Tongue (tissue), 2 donors: Measurements from ENCODE around the gene DPYSL4. TPM values are rescaled to one million over a fixed set of nuclear protein-coding genes. Genes with fewer than 3 reads are reported as not detected.
"Not testable (repeated sequence)": the region's sequence is repeated elsewhere in the genome, so short reads cannot be mapped to it uniquely, and the experiment has no call there.

ENCODE experiments used
- DNase-seq: peaks from one replicate; pipeline ENCODE4 v3.0.0-alpha.2; 2015
- total RNA-seq: library from RNA; depleted of rRNA; stranded (reverse); fragments of >200 nt; gene quantifications from one replicate; pipeline ENCODE4 v1.2.3, GENCODE V29; 2014

Gene DPYSL4
- total RNA-seq, 1 donor from 2014 or later: 2.2 TPM

DNA sequence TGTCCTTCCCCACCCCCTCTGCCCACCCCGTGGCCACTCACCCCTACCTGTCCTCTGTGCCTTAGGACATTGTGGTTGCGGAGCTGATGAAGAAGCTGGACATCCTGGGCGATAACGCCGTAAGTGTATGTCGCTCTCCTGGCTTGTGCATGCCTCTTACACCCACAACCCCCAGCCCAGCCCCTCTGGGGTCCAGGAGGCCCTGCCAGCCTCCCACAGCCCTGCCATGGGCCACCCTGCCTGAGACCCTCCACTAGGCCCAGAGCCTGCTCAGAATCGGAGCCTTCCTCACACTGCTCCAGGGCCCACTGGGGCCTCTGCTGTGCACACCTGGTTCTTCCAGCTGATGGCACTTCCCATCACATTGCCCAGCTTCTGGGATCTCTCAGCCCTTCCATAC is 36.8 kb upstream of the DPYSL4 start:
- no peak for DNase-seq

DNA sequence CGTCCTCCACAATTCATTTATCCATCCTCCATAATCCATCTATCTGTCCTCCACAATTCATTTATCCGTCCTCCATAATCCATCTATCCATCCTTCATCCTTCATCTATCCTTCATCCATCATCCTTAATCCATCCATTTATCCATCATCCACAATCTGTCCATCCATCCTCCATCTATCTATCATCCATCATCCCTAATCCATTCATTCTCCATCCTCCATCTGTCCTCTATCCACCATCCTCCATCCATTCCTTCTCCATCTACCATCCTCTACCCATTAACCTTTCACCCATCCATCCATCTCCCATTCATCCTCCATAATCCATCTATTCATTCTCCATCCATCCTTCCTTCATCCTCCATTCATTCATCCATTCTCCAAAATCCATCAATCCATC is 36.0 kb upstream of the DPYSL4 start:
- DNase-seq: no peak

DNA sequence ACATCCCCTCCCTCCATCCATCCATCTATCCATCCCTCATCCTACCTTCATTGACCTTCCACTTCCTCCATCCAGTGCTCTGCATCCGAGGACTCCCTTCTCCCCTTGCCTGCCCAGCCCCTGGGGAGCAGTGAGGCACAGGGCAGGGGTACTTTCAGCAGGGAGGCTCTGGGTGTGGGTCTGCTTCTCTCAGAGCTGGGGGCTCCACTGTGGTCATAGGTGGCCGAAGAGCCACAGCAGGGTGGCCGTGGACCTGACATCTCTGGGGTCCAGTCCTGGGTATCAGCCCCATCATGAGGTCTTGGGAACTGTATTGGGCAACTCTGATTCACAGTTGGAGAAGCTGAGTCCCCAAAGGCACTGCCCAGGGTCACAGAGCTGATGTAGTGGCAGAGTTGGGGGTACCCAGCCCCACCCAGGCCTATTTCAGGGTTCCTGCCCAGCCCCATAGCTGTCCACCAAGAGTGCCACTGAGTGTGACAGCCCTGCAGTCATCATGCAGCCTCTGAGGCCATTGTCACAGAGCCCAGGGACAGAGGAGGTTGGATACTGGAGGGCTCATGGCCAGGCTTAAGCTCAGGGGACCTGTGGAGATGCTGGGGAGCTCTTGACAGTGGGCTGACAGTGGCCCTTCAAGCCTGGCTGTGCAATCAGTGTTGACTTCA is 35.3 kb upstream of the DPYSL4 start:
- no peak for DNase-seq

DNA sequence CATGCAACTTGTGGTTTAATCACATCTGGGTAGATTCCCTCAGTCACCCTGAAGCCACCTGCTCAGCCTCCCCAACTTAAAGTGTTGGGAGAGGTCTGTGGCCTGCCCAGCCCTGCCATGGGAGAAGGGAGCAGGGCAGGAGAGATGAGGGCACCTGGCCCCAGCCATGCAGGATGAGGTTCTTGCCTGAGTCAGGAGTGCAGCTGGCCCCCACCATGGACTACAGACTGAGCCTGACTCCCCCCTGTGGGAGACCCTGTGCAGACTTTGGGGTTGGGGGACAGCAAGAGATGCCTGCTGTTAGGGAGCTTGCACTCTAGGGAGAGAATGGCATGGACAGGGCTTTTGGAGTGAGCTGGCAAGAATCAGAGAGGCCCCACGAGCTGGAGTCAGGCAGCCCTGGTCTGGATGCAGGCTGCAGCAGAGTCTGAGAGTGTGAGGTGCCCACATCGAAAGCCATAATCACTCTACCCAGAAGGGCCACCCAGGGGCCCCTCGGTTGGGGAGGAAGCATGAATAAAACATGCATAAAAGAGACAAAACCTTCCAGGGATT is 34.7 kb upstream of the DPYSL4 start:
- no peak for DNase-seq

DNA sequence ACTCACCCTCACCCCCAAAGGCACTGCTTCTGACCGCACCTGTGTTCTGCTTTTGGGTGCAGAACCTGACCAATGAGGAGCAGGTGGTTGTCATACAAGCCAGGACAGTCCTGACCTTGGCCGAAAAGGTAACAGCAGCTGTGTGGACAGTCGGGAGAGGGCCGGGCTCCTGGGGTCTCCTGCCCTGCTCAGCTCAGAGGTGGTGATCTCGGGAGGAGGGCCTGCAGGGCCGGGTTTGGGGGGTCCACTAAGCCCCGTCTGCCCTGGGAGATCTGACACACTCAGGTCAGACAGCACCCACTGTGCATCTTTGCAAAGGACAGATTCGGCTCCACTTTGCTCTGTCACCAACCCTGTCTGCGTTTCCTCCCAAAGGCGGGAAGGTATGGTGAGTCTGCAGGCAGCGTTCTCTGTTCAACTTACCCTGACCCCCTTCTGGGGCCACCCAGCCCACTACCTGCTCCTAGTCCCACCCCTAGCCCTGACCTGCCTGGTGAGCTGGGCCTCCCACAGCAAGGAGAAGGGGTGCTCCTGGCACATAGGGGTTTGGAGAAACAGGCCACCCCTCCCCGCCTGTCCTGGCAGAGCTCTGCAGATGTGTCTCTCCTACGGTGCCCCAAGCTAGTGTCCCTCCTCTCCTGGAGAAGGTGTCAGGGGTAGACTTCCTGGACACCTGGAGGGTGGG is 33.7 kb upstream of the DPYSL4 start:
- no peak for DNase-seq

DNA sequence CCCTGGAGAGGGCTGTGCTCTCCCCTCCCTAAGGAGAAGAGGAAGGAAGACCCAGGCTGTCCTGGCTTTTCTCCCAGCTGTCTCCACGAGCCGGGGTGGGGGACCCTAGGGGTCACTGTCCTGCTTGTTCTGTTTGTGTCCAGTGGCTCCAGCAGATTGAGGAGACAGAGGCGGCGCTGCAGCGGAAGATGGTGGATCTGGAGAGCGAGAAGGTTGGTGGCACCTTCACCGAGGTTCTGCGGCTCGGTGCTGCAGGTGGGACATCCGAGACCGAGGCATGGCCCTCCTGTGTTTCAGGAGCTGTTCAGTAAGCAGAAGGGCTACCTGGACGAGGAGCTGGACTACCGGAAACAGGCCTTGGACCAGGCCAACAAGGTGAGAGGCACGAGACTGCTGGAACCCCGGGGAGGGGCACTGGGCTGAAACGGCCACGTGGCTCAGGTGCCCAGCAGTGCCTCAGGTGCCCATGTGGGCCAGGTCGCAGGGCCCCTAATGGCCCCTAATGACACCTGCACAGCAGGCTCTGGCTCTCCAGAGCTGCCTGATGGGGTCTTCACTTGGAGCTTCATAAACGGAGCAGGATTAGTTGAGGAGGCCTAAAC is 33.0 kb upstream of the DPYSL4 start:
- no peak for DNase-seq

DNA sequence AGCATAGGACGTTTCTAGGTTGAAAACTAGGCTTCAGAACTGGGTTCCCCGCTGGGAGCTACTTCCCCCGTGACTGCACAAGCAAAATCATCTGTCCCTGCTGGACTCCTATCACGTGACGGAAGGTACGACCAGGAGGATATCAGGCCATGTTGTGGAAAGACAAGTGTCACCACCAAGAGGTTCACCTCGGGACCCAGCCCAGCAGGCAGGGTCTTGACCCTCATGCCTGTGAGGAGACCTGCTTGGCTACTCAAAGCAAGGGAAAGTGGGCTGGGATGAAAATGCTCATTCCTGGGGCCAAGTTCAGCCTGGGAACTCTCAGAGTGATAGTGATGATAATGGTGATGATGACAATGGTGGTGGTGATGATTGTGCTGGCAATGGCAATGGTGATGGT is 32.3 kb upstream of the DPYSL4 start:
- DNase-seq: no peak

DNA sequence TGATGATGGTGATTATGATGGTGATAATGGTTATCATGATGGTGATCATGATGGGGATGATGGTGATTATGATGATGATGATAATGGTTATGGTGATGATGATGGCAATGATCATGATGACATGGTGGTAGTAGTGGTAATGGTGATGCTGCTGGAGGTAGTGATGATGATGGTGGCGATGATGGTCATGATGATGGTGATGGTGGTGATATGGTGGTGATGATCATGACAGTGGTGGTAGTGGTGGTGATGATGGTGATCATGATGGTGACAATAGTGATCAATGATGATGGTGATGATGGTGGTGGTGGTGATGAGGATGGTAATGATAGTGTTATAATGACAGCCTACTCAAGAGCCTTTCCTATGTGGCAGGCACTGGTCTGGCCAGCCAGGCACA is 31.8 kb upstream of the DPYSL4 start:
- no peak for DNase-seq

DNA sequence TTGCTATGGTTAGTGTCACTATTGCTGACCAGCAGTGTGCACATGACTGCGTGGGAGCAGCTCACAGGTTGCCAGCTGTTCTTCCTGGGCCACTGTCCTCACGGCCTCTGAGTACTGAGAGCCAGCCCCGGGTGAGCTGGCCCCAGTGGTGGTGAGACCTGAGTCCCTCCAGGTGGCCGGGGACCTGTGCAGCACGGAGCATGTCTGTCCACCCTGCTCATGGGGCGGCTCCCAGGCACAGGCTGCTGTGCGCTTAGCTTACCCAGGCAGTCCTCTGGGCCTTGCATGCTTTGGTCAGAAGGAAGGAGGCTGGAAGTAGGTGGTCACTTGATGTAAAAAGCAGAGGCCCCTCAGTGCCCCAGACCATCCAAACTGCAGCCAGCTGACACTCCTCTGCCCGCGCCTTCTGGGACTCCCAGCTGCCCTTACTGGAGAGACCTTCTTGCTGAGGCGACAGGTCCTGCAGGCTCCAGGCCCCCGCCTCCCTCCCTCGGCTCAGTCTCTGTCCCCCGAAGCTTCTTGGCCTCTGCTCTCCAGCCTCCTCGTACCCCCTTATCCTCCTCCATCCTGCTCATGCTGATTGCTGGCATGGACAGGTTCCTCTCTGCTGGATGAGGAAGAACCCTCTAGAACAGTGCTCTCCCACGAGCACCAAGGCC is 30.9 kb upstream of the DPYSL4 start:
- DNase-seq: no peak

DNA sequence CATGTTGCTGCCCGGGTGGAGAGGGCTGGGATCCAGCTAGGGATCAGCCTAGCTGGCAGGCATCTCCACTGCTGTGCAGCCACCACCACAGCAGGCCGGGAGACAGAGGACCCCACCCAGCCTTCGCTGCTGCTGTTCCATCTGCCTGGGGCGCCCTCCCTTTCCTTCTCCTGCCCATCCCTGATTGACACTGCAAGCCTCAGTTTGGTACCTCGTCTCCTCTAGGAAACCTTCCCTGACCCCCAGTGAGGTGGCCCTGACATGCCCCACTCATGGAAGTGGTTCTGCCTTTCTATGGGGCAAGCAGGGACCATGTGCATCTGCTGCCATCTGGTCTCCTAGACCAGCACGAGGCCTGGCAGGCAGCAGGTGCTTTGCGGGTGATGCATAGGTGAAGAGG is 30.4 kb upstream of the DPYSL4 start:
- DNase-seq: no peak

DNA sequence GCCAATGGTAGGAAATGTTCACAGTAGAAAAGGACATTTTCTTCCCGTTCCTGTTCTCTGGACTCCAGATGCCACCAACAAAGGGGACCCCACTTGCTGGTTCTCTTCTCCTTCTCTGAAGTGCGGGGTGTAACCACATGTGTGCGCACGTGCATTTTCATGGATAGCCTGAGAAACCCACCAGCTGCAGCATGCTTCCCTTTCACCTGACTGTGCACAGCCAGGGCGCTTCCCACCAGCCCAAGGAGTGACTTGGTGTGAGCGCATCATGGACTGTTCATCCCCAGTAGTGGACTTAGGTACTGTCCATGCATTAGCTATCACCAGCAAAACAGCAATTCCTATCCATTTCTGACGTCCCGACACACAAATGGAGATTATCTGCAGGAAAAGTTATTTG is 29.6 kb upstream of the DPYSL4 start:
- no peak for DNase-seq

DNA sequence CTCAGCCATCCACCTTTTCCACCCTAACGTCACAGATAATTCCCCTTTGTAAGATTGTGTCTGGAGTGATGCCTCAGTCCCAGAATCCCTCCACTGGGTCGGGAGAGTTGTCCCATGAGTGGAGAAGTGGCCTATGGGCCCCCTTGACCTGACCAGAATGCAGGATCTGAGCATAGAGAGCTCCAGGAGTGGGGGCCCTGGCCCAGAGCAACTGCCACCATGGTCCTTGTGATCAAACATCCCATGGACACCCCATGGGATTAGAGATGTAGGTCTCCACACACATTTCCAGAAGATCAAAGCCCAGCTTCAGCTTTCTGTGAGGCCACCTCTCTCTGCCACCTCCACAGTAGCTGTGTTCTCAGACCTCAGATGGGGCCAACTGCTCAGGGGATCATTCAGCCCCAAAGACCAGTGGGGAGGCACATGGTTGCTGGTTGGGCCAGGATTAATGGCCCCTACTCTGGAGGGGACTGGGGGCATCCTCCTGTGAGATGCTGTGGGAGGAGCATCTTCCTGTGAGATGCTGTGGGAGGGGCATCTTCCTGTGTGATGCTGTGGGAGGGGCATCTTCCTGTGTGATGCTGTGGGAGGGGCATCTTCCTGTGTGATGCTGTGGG is 28.5 kb upstream of the DPYSL4 start:
- DNase-seq: no peak

DNA sequence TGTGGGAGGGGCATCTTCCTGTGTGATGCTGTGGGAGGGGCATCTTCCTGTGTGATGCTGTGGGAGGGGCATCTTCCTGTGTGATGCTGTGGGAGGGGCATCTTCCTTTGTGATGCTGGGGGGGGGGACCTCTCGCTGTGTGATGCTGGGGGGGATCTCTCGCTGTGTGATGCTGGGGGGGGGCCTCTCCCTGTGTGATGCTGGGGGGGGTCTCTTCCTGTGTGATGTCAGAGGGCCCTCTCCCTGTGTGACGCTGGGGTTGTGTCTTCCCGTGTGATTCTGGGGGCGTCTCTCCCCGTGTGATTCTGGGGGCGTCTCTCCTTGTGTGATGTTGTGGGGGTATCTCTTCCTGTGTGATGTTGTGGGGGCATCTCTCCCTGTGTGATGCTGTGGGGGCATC is 27.9 kb upstream of the DPYSL4 start:
- DNase-seq: no peak

DNA sequence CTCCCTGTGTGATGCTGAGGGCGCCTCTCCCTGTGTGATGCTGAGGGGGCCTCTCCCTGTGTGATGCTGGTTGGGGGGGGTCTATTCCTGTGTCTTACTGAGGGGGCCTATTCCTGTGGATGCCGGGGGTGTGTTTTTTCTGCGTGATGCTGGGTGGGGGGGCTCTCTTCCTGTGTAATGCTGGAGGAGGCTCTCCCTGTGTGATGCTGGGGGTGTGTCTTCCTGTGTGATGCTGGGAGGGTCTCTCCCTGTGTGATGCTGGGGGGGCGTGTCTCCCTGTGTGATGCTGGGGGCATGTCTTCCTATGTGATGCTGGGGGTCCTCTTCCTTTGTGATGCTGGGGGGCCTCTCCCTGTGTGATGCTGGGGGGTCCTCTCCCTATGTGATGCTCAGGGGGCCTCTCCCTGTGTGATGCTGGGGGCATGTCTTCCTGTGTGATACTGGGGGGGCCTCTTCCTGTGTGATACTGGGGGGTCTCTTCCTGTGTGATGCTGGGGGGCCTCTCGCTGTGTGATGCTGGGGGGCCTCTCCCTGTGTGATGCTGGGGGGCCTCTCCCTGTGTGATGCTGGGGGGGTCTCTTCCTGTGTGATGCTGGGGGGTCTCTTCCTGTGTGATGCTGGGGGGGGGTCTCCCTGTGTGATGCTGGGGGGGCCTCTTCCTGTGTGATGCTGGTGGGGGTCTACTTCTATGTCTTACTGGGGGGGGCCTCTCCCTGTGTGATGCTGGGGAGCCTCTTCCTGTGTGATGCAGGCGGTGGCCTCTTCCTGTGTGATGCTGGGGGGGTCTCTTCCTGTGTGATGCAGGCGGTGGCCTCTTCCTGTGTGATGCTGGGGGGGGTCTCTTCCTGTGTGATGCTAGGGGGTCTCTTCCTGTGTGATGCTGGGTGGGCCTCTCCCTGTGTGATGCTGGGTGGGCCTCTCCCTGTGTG is 27.2 kb upstream of the DPYSL4 start:
- not testable (repeated sequence) for DNase-seq

DNA sequence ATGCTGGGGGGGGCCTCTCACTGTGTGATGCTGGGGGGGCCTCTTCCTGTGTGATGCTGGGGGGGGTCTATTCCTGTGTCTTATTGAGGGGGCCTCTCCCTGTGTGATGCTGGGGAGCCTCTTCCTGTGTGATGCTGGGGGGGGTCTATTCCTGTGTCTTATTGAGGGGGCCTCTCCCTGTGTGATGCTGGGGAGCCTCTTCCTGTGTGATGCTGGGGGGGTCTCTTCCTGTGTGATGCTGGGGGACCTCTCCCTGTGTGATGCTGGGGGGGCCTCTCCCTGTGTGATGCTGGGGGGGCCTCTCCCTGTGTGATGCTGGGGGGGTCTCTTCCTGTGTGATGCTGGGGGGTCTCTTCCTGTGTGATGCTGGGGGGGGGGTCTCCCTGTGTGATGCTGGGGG is 26.5 kb upstream of the DPYSL4 start:
- not testable (repeated sequence) for DNase-seq

DNA sequence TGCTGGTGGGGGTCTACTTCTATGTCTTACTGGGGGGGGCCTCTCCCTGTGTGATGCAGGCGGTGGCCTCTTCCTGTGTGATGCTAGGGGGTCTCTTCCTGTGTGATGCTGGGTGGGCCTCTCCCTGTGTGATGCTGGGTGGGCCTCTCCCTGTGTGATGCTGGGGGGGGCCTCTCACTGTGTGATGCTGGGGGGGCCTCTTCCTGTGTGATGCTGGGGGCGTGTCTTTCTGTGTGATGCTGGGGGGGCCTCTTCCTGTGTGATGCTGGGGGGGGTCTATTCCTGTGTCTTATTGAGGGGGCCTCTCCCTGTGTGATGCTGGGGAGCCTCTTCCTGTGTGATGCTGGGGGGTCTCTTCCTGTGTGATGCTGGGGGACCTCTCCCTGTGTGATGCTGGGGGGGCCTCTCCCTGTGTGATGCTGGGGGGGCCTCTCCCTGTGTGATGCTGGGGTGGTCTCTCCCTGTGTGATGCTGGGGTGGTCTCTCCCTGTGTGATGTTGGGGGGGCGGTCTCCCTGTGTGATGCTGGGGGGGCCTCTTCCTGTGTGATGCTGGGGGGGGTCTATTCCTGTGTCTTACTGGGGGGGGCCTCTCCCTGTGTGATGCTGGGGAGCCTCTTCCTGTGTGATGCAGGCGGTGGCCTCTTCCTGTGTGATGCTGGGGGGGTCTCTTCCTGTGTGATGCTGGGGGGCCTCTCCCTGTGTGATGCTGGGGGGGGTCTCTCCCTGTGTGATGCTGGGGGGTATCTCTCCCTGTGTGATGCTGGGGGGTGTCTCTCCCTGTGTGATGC is 25.7 kb upstream of the DPYSL4 start:
- DNase-seq: not testable (repeated sequence)

DNA sequence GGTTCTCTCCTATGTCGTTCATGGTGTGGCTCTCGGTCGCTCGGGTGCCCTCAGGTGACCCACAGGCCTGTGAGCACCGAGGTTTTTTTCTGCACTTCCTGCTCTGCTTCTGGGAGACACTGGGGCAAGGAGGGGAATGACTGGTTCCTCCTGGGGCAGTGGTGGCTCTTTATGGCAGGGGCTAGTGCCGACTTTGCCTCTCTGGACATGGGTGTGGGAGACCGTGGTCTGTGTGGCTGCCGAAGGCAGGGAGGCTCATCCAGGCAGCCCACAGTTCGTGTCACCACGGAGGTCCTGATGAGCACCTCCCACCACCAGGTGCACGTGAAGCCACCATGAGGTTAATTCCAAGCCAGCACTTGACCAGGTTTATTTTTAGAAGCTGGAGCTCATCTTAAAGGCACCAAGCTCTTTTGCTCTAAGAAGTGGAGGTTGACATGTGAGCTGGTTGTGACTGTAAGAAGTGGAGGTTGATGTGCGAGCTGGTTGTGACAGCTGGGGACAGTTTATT is 24.7 kb upstream of the DPYSL4 start:
- peak; percentile 65 for DNase-seq

DNA sequence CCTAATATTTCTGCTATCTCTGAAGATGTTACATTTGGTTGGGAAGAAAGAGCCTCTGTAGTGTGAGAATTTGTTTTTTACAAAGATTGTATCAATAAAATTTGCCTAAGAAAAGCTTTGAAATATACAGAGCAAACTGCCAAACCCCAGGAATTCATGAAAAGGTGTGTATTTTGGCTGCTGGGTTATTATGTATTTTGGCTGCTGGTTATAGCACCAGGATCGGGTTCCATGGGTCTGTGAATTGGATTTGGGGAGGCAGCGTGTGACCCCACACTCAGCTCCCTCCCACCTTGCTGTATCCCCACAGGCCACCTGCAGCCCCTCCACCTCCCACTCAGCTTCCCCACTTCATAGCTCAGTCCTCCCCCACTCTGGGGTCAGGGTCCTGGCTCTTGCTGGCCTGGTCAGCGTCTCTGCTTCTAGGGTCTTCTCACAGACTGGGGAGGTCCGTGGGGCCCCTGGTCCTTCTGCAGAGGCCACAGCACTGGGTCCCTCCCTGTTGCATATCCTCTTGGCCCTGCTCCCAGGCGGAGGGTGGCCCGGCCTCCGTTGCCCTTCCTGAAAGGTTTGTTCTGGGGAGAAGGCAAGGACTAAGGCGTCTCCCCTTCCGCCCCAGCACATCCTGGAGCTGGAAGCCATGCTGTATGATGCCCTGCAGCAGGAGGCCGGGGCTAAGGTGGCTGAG is 24.0 kb upstream of the DPYSL4 start:
- peak; percentile 32 for DNase-seq

DNA sequence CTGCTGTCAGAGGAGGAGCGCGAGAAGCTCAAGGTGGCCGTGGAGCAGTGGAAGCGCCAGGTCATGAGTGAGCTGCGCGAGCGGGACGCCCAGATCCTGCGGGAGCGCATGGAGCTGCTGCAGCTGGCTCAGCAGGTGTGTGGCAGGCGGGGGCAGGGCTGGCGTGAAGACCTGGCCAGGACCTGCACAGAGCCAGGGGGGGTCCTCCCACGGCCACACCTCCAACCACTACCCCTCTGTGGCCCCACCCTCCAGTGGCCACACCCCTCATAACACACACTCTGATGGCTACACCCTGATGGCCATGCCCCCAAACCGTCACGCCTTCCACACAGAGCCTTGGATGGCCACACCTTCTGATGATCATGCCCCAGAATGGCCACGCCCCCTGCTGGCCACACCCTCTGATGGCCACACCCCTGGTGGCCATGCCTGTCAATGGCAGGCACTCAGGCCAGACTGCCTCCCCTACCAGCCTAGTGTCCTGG is 23.4 kb upstream of the DPYSL4 start:
- DNase-seq: peak; percentile 29
